ENCODE results near the gene CC2D1A.

CC2D1A gene

GRCh38 chr19:13926010-13926409 is 20.0 kb downstream of the CC2D1A start:
- DNase-seq: no peak
- in situ Hi-C loops (cut with MboI; ENCODE audit: low pct_unique_long_range_greater_than_20kb, low sequenced_read_pairs): no loop called here

DNA sequence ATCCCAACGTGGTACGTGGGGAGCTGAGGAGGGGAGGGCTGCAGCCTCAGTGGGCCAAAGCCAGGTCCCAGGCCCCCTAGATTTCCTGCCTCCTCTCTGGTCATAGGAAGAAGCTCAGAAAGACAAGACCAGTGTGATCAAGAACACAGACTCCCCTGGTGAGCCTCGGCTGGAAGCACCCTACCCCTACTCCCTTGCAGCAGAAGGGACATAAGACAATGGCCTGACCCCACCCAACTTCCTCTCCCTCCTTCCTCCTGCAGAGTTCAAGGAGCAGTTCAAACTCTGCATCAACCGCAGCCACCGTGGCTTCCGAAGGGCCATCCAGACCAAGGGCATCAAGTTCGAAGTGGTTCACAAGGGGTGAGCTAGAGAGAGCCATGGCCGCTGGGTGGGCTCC is 20.7 kb downstream of the CC2D1A start:
- in situ Hi-C loops (cut with MboI; ENCODE audit: low pct_unique_long_range_greater_than_20kb, low sequenced_read_pairs): no loop called here
- no peak for DNase-seq

DNA sequence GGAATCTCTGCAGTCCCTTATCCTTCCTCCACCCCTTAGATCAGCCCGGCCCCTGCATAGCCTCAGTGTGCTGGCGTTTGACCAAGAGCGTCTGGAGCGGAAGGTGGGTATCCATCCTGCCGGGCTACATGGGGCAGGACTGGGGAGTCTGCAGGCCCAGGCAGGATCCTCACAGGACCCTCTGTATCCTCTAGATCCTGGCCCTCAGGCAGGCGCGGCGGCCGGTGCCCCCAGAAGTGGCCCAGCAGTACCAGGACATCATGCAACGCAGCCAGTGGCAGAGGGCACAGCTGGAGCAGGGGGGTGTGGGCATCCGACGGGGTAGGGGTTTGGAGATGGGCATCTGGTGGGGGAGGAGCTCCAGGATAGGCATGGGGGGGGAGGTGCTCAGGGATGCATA is 23.3 kb downstream of the CC2D1A start:
- in situ Hi-C loops (cut with MboI; ENCODE audit: low pct_unique_long_range_greater_than_20kb, low sequenced_read_pairs): no loop called here
- DNase-seq: no peak

GRCh38 chr19:13929956-13930355 is 24.0 kb downstream of the CC2D1A start:
- no peak for DNase-seq
- in situ Hi-C loops (cut with MboI; ENCODE audit: low pct_unique_long_range_greater_than_20kb, low sequenced_read_pairs): no loop called here

DNA sequence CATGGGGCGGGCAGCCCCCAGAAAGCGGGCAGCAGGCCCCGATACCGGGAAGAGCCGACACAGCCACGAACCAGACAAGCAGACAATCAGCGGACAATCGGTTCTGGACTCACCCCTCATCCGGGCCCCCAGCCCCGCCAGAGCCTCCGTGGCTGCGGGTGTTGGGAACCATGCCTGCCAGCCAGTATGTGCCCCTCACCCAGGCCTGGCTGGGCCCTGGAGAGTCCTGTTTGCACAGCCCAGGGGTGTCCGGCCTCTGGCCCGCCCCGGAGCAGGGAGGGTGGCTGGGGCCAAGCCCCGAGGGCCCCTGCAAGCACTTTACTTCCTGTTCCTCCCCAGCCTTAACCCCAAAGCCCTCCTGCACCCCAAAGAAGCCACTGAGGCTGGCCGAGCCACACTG is 24.4 kb downstream of the CC2D1A start:
- in situ Hi-C loops (cut with MboI; ENCODE audit: low pct_unique_long_range_greater_than_20kb, low sequenced_read_pairs): no loop called here
- DNase-seq: no peak

DNA sequence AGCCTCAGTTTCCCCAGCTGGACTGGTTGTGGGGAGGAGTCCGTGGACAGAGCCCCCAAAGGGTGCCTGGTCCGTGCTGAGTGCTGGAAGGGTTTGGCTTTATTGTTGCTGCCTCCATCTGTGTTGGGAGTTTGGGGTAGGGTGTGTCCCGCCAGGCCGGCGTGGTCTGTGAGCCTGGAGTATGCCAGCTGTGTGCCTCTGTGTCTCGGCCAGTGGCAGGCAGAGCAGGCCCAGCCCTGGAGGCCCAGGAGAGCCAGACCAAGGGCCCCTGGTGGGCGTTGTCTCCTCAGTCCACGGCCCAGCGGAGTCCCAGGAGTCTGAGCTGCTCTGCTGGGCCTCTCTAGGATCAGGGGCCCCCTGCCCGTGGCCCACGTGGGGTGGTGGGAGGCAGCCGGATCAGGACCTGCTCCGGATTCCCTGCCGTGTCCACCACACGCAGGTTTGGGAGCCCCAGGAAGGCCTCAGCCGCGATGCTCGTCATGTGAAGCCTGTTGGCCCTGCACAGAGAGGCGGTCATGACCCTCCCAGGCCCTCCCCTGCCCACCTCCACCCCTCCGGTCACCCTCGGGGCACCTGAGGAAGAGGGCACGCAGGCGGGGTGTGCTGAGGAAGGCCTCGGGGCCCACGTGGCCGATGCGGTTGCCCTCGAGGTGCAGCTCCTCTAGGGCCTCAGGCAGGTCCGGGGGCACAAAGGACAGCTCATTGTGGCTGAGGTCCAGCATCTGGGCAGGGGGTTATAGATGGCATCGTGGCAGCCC is 25.6 kb downstream of the CC2D1A start:
- DNase-seq: no peak
- in situ Hi-C loops (cut with MboI; ENCODE audit: low pct_unique_long_range_greater_than_20kb, low sequenced_read_pairs): no loop called here

GRCh38 chr19:13932149-13932637 is 26.2 kb downstream of the CC2D1A start:
- DNase-seq: no peak

DNA sequence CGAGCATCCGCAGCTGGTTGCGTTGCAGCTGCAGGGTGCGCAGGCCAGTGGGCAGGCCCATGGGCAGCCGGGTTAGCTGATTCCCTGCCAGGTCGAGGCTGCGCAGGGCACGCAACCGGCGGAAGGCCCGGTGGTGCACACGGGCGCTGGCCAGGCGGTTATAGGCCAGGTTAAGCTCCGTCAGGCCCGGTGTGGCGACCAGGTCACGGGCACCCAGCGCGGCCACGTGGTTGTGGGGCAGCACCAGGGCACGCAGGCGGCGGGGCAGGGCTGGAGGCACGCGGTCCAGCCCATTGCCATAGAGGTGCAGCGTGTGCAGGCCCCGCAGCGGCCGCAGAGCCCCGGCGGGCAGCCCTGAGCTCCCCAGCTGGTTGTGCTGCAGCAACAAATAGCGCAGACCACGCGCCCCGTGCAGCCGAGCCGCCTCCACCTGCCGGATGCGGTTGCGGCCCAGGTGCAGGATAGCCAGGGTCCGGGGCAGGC is 27.0 kb downstream of the CC2D1A start:
- no peak for DNase-seq
- in situ Hi-C loops (cut with MboI; ENCODE audit: low pct_unique_long_range_greater_than_20kb, low sequenced_read_pairs): no loop called here

More at GRCh38 chr19:13932149-13932637, 26.2 kb downstream of the CC2D1A start:
- in situ Hi-C loops (cut with MboI; ENCODE audit: low pct_unique_long_range_greater_than_20kb, low sequenced_read_pairs): no loop called here

DNA sequence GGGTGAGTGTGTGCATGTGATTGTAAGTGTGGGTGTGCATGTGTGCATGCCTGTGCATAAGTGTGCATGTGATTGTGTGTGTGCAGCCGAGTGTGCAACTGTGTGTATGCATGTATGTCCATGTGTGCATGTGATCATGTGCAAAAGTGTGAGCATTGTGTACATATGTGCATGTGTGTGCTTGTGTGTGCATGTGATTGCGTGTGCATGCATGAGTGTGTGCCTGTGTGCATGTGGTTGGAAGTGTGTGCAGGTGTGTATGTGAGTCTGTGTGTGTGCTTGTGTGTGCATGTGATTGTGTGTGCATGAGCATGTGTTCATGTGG is 28.7 kb downstream of the CC2D1A start:
- in situ Hi-C loops (cut with MboI; ENCODE audit: low pct_unique_long_range_greater_than_20kb, low sequenced_read_pairs): no loop called here
- DNase-seq: no peak

- peak; percentile 46 for DNase-seq
- in situ Hi-C loops (cut with MboI; ENCODE audit: low pct_unique_long_range_greater_than_20kb, low sequenced_read_pairs): no loop called here
Measured at GRCh38 chr19:13935765-13936510, 29.9 kb downstream of the CC2D1A start.

GRCh38 chr19:13937479-13938300 is 31.7 kb downstream of the CC2D1A start:
- in situ Hi-C loops (cut with MboI; ENCODE audit: low pct_unique_long_range_greater_than_20kb, low sequenced_read_pairs): no loop called here
- no peak for DNase-seq

- no peak for DNase-seq
- in situ Hi-C loops (cut with MboI; ENCODE audit: low pct_unique_long_range_greater_than_20kb, low sequenced_read_pairs): no loop called here
Measured at GRCh38 chr19:13938301-13939064, 32.5 kb downstream of the CC2D1A start, which contains the start of gene PODNL1. PODNL1 (minus strand) TSS chr19:13938417; CDS start chr19:13938181, 236 bp downstream.

DNA sequence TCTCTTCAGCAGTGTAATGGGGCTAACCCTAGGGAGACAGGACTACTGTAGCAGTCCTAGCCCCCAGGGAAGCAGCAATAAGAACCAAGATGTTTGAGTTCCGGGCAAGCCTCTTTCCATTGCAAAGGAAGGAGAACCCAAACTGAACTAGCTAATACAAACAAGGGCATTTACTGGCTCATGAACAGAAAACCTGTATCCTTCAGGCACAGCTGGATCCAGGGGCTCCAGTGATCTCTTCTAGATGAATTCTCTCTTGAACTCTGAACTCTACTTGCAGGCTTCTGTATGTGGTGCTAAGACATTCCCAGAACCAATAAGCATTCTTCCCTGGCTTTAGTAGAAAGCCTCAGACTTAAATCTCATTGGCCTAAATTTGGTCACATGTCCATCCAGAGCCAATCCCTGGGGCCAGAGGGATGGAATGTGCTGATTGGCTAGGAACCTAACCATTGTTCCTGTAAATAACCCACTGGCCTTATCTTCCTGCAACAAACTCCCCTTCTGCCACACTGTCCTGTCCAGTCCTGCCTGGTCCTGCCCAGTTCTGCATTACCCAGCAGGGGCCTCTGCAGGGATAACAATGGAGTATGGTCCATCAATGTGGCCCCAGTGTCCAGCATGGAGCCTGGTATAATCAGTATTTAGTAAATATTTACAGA is 36.2 kb downstream of the CC2D1A start:
- in situ Hi-C loops (cut with MboI; ENCODE audit: low pct_unique_long_range_greater_than_20kb, low sequenced_read_pairs): no loop called here
- no peak for DNase-seq

- DNase-seq: no peak
- in situ Hi-C loops (cut with MboI; ENCODE audit: low pct_unique_long_range_greater_than_20kb, low sequenced_read_pairs): no loop called here
Measured at GRCh38 chr19:13946414-13946813, 40.4 kb downstream of the CC2D1A start.

DNA sequence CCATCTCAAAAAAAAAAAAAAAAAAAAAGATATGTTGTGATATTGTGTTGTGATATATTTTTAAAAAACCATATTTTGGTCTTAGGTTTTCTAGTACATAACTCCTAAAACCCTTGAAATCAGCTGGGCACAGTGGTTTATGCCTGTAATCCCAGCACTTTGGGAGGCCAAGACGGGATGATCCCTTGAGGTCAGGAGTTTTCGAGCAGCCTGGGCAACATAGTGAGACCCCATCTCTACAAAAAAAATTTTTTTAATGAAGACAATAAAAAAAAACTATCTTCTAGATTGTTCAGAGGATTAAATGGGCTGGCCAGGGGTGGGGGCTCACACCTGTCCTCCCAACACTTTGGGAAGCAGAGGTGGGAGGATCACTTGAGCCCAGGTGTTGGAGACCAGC is 45.0 kb downstream of the CC2D1A start:
- in situ Hi-C loops (cut with MboI; ENCODE audit: low pct_unique_long_range_greater_than_20kb, low sequenced_read_pairs): no loop called here
- no peak for DNase-seq

DNA sequence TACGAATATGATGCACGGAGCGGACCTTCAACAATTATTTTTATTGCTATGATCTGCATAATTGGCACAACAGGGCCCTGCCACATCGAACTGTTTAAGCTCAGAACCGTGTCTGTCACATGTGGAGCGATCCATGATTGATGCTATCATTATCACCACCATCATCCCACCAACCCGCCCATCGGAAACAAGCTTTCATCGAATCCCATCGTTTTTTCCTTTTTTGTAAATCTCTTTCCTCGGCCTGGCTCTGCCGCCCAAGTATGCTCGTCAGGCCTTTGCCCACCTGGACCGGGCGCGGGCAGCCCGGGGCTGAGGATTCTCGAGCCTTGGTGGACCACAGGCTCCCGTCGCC is 45.8 kb downstream of the CC2D1A start:
- in situ Hi-C loops (cut with MboI; ENCODE audit: low pct_unique_long_range_greater_than_20kb, low sequenced_read_pairs): no loop called here
- DNase-seq: no peak

DNA sequence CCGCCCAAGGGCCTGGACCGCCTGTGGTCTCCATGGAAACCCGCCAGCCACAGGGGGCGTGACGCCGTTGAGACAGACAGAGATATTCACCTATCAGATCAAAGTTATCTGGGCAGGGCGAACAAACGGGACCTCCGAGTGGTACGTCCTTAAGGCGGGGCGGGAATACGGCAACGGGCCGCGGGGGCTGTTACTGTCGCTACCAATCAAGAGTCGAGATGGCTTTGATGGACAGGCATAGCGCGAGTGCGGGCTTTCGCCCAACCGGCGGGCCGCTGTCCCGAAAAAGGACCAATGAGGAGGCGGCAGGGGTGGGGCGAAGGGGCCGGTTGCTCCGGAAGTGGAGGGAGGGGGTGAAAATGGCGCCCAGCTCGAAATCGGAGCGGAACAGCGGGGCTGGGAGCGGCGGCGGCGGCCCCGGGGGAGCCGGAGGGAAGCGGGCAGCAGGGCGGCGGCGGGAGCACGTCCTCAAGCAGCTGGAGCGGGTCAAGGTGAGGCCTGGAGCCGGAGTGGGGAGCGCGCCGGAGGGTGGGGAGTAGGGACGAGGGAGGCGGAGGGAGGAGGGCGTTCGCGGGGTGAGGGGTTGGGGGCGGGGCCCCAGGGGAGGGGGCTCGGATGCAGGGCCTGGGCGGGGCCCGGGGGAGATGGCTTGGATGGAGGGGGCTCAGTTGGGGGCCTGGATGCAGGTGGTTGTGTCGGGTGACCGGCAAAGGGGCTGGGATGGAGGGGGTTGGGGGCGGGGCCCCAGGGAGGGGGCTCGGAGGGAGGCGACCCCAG is 46.3 kb downstream of the CC2D1A start, which contains the start of gene DCAF15:
DCAF15 (plus strand) TSS at position 356 of the 777 bp plus-strand sequence; CDS start at position 360, 4 bp downstream.
- DNase-seq: peak; percentile 99
- in situ Hi-C loops (cut with MboI; ENCODE audit: low pct_unique_long_range_greater_than_20kb, low sequenced_read_pairs): no loop called here

Data from KBM-7 (cell line).